Stimulated activated naive B cell treated with anti-CD40 and anti-IgM and Interleukin-4, amounts not matched to agents 10 μg/mL and 1 μg/mL and 100 μg/mL, for 72 hours (primary cell): ENCODE results near the gene TIMP3.

Experiments used
- ATAC-seq, 2 donors: fragments of 150-1000 bp; cut with Tn5 transposase; replicated peaks; 2 replicates each; pipeline ENCODE4 v1.10.0; 2021; ENCODE audit warnings: moderate library complexity in 1 of 2
- DNase-seq: peaks from one replicate; pipeline ENCODE4 v3.0.0; 2021
- H3K27ac Mint-ChIP-seq: one replicate; pipeline ENCODE4 v1.8.0; 2022; ENCODE audit warnings: mild to moderate bottlenecking, mixed read lengths
- H3K27me3 Mint-ChIP-seq, 2 donors: one replicate each; pipeline ENCODE4 v1.8.0; 2022; ENCODE audit warnings: mixed read lengths in 2 of 2
- H3K36me3 Mint-ChIP-seq, 2 donors: one replicate each; pipeline ENCODE4 v1.8.0; 2022; ENCODE audit warnings: mixed read lengths in 2 of 2, mild to moderate bottlenecking in 1 of 2
- H3K4me1 Mint-ChIP-seq, 2 donors: one replicate each; pipeline ENCODE4 v1.8.0; 2022; ENCODE audit warnings: mixed read lengths in 2 of 2, mild to moderate bottlenecking in 1 of 2
- H3K4me3 Mint-ChIP-seq, 2 donors: one replicate each; pipeline ENCODE4 v1.8.0; 2022; ENCODE audit warnings: mild to moderate bottlenecking in 2 of 2, mixed read lengths in 2 of 2, moderate library complexity in 1 of 2
- H3K9me3 Mint-ChIP-seq, 2 donors: one replicate each; pipeline ENCODE4 v1.8.0; 2022; ENCODE audit warnings: mixed read lengths in 2 of 2, mild to moderate bottlenecking in 1 of 2

TIMP3 gene

GRCh38 chr22:32808038-32808445 is 6.5 kb downstream of the TIMP3 start:
- ATAC-seq = no peak
- no peak overlapping the region for H3K27ac Mint-ChIP-seq
- DNase-seq = no peak
- H3K4me1 Mint-ChIP-seq = no peaks in the 10 kb centered on the region
- no peak overlapping the region for H3K4me3 Mint-ChIP-seq
- peaks cover 29 to 61% of the 10 kb centered on the region in 2 donors for H3K27me3 Mint-ChIP-seq
- no peaks in the 10 kb centered on the region for H3K36me3 Mint-ChIP-seq
- no peaks in the 10 kb centered on the region for H3K9me3 Mint-ChIP-seq

DNA sequence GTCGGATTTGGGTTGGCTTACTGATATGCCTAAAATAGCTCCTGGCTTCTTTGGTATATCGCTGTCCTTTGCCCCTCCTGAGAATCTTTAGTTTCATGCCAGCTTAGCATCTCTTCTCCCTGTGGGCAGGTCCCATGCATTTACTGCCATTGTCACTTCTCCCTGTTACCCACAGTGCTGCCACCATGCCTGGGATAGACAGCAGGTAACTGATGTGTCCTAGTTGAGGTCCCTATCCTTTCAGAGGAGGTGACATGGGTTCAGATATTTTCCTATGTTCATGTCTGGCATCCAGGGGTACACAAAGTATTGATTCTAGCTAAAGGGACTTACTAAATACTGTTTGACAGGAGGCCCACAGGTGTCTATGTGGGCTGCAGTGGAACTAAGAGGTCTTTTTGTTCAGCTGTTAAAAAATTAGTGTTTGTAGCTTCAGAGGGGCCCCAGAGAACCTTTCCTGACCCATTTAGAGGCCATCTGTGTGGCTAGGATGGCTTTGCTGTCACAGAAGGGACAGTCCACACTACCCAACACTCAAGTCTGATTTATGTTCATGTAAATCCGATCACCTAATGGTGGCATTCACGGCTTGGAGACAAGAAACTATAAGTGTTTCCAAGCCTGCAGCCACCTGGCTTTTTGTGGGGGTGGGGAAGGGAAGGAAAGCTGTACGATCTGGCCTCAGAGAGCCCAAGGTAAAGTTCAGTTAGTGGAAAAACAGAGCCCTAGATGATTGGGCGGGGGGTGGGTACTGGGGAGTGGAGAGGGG is 8.5 kb downstream of the TIMP3 start:
- Mint-ChIP-seq H3K9me3 (no peaks in the 10 kb centered on the region), H3K27ac (no peak overlapping the region), H3K36me3 (peaks cover 0 to 2% of the 10 kb centered on the region in 2 donors), H3K4me1 (no peaks in the 10 kb centered on the region), H3K4me3 (no peak overlapping the region), H3K27me3 (peaks cover 15 to 48% of the 10 kb centered on the region in 2 donors)
- DNase-seq (no peak), ATAC-seq (no peak)

GRCh38 chr22:32810555-32811133 is 9.1 kb downstream of the TIMP3 start:
- ATAC-seq (no peak), DNase-seq (no peak)
- Mint-ChIP-seq H3K27me3 (peaks cover 8 to 45% of the 10 kb centered on the region in 2 donors), H3K36me3 (peaks cover 0 to 2% of the 10 kb centered on the region in 2 donors), H3K4me3 (no peak overlapping the region), H3K9me3 (no peaks in the 10 kb centered on the region), H3K27ac (no peak overlapping the region), H3K4me1 (no peaks in the 10 kb centered on the region)

GRCh38 chr22:32811788-32812545 is 10.5 kb downstream of the TIMP3 start:
- no peak overlapping the region for H3K27ac Mint-ChIP-seq
- H3K27me3 Mint-ChIP-seq = peaks cover 4 to 35% of the 10 kb centered on the region in 2 donors

GRCh38 chr22:32814285-32814860 is 12.9 kb downstream of the TIMP3 start:
- H3K27ac Mint-ChIP-seq = no peak overlapping the region
- DNase-seq = no peak
- H3K27me3 Mint-ChIP-seq = peaks cover 4 to 21% of the 10 kb centered on the region in 2 donors
- no peak overlapping the region for H3K4me3 Mint-ChIP-seq
- H3K36me3 Mint-ChIP-seq = peaks cover 0 to 2% of the 10 kb centered on the region in 2 donors
- ATAC-seq = no peak
- no peaks in the 10 kb centered on the region for H3K9me3 Mint-ChIP-seq
- peaks cover 0 to 6% of the 10 kb centered on the region in 2 donors for H3K4me1 Mint-ChIP-seq

More at GRCh38 chr22:32811788-32812545, 10.5 kb downstream of the TIMP3 start:
- ATAC-seq (no peak), DNase-seq (no peak)
- Mint-ChIP-seq H3K36me3 (peaks cover 0 to 2% of the 10 kb centered on the region in 2 donors), H3K4me1 (no peaks in the 10 kb centered on the region), H3K4me3 (no peak overlapping the region), H3K9me3 (no peaks in the 10 kb centered on the region)

DNA sequence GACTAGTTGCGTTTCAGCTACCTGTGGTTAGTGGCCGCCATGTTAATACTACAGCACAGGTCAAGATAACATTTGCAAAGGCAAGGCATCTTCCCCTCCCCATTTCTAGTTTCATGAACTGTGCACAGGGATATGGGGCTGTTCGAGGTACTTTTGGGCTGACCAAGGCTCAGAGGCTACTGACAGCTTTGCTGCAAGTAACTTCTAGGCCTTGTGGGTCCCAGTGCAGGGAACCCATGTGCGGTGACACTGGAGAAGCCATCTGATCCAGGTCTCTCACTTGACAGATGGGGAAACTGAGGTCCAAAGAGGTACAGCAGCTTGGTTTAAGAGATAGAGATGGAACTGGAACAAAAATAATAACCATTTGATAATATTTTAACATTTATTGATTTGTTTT is 13.6 kb downstream of the TIMP3 start:
- ATAC-seq (no peak), DNase-seq (no peak)
- Mint-ChIP-seq H3K27ac (no peak overlapping the region), H3K27me3 (peaks cover 4 to 20% of the 10 kb centered on the region in 2 donors), H3K9me3 (no peaks in the 10 kb centered on the region), H3K4me1 (peaks cover 0 to 6% of the 10 kb centered on the region in 2 donors), H3K36me3 (peaks cover 0 to 2% of the 10 kb centered on the region in 2 donors), H3K4me3 (no peak overlapping the region)

- H3K36me3 Mint-ChIP-seq = peaks cover 0 to 2% of the 10 kb centered on the region in 2 donors
- no peaks in the 10 kb centered on the region for H3K9me3 Mint-ChIP-seq
- peaks cover 0 to 6% of the 10 kb centered on the region in 2 donors for H3K4me1 Mint-ChIP-seq
- no peak overlapping the region for H3K4me3 Mint-ChIP-seq
- ATAC-seq (no peak), DNase-seq (no peak)
- H3K27ac Mint-ChIP-seq = no peak overlapping the region
- peaks cover 1 to 18% of the 10 kb centered on the region in 2 donors for H3K27me3 Mint-ChIP-seq
Observed at GRCh38 chr22:32815943-32816342, 14.4 kb downstream of the TIMP3 start.

GRCh38 chr22:32817137-32817730 is 15.7 kb downstream of the TIMP3 start:
- Mint-ChIP-seq H3K27ac (no peak overlapping the region), H3K4me1 (peaks cover 0 to 6% of the 10 kb centered on the region in 2 donors), H3K27me3 (peaks cover 0 to 7% of the 10 kb centered on the region in 2 donors), H3K4me3 (no peak overlapping the region), H3K36me3 (peaks cover 0 to 2% of the 10 kb centered on the region in 2 donors), H3K9me3 (no peaks in the 10 kb centered on the region)
- no peak for ATAC-seq
- DNase-seq = no peak

GRCh38 chr22:32818446-32819115 is 17.1 kb downstream of the TIMP3 start:
- peaks cover 0 to 7% of the 10 kb centered on the region in 2 donors for H3K27me3 Mint-ChIP-seq
- no peak for DNase-seq
- no peaks in the 10 kb centered on the region for H3K9me3 Mint-ChIP-seq

DNA sequence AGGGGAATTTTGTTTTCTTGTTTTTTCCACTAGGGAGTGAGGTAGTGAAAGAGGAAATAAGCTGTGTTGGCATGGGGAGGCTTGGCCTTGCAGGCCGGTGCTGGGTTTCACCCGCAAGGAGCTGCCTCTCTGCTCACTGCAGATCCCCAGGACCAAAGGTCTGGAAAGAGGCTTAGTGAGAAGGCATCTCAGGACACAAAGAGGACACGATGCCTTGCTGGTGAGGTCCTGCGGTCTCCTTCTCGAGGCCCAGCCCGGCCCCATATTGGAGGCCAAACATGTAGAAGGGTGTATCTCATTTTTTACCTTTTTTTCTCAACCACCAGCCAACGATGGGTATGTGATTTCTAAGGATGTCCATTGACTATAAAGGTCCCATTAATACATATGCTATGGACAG is 17.6 kb downstream of the TIMP3 start:
- DNase-seq (no peak), ATAC-seq (no peak)
- Mint-ChIP-seq H3K4me3 (no peak overlapping the region), H3K27ac (no peak overlapping the region), H3K27me3 (peaks cover 0 to 2% of the 10 kb centered on the region in 2 donors), H3K9me3 (no peaks in the 10 kb centered on the region), H3K36me3 (no peaks in the 10 kb centered on the region), H3K4me1 (peaks cover 0 to 6% of the 10 kb centered on the region in 2 donors)

More at GRCh38 chr22:32818446-32819115, 17.1 kb downstream of the TIMP3 start:
- H3K4me3 Mint-ChIP-seq = no peak overlapping the region
- peaks cover 0 to 6% of the 10 kb centered on the region in 2 donors for H3K4me1 Mint-ChIP-seq
- H3K36me3 Mint-ChIP-seq = peaks cover 0 to 2% of the 10 kb centered on the region in 2 donors
- ATAC-seq = peak in 1 of 2 donors; percentile 25
- no peak overlapping the region for H3K27ac Mint-ChIP-seq

DNA sequence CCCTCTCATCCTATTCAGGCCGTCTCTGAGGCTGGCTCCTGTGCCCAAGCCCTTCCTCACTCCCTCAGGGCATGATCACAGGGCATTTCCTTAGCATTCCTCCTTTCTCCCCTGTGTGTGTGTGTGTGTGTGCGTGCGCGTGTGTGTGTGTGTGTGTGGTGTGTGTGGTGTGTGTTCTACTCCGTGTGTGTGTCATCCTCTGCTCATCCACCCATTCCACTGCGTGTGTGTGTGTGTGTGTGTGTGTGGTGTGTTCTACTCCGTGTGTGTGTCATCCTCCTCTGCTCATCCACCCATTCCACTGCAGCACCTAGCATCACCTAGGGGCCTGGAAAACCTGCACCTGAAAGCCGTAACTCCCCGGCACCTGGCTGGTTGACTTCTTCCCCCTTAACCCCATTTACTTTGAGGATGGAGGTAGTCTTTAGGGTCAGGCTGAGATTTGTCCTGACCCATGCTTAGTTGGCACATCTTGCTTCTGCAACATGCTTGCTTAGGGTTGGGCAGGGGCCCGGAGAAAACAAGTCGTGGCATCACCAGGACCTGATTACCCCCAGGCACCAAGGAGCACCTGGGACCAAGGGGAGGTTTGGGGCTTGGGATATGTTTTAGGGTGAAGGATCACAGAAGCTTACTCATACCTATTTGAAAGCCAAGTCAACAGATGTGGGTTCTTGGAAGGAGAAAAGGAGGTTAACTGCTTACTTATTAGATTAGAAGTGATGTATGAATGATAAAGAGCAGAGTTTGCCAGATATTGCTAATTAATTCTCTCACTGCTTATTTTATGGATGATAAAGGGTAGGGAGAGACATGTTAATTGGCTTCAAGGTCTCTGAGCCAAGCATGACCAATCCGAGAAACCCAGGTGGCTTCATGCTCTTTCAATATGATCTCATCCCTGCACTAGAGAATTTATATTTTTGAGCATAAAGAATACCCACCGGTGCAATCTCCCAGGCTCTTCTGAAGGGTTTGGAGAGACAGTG is 18.9 kb downstream of the TIMP3 start:
- H3K27me3 Mint-ChIP-seq = peaks cover 0 to 8% of the 10 kb centered on the region in 2 donors
- H3K4me3 Mint-ChIP-seq = no peak overlapping the region
- H3K36me3 Mint-ChIP-seq = no peaks in the 10 kb centered on the region
- H3K27ac Mint-ChIP-seq = no peak overlapping the region
- H3K9me3 Mint-ChIP-seq = no peaks in the 10 kb centered on the region
- H3K4me1 Mint-ChIP-seq = peaks cover 0 to 6% of the 10 kb centered on the region in 2 donors
- DNase-seq (no peak), ATAC-seq (no peak)

GRCh38 chr22:32822179-32822877 is 20.8 kb downstream of the TIMP3 start:
- H3K9me3 Mint-ChIP-seq = no peaks in the 10 kb centered on the region
- H3K27ac Mint-ChIP-seq = no peak overlapping the region
- H3K4me1 Mint-ChIP-seq = peaks cover 0 to 6% of the 10 kb centered on the region in 2 donors
- H3K36me3 Mint-ChIP-seq = no peaks in the 10 kb centered on the region
- peak in 1 of 2 donors; percentile 57 for ATAC-seq
- no peak overlapping the region for H3K4me3 Mint-ChIP-seq
- no peak for DNase-seq
- H3K27me3 Mint-ChIP-seq = peaks cover 0 to 8% of the 10 kb centered on the region in 2 donors
